ENCODE measurements around the gene BTBD7. TPM values are rescaled to one million over a fixed set of nuclear protein-coding genes. Genes with fewer than 3 reads are reported as not detected.

The BTBD7 gene
- total and polyA plus RNA-seq, 9 of the 15 experiments (the other 6 are each of a cell fraction or from before 2014, with no cell fraction given) = 2.5 to 12.9 (median 6.2) TPM

GRCh38 chr14:93206793-93207467, 125.9 kb downstream of the BTBD7 start, which contains the start of the genes GON7 and UBR7 (continued):
- TF ChIP-seq, protein P1, sequence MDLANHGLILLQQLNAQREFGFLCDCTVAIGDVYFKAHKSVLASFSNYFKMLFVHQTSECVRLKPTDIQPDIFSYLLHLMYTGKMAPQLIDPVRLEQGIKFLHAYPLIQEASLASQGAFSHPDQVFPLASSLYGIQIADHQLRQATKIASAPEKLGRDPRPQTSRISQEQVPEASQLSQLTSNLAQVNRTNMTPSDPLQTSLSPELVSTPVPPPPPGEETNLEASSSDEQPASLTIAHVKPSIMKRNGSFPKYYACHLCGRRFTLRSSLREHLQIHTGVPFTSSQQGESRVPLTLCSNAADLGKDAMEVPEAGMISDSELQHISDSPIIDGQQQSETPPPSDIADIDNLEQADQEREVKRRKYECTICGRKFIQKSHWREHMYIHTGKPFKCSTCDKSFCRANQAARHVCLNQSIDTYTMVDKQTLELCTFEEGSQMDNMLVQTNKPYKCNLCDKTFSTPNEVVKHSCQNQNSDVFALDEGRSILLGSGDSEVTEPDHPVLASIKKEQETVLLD (IDR thresholded peaks at IDR 0.05) = no peak
- TF ChIP-seq, protein P2, sequence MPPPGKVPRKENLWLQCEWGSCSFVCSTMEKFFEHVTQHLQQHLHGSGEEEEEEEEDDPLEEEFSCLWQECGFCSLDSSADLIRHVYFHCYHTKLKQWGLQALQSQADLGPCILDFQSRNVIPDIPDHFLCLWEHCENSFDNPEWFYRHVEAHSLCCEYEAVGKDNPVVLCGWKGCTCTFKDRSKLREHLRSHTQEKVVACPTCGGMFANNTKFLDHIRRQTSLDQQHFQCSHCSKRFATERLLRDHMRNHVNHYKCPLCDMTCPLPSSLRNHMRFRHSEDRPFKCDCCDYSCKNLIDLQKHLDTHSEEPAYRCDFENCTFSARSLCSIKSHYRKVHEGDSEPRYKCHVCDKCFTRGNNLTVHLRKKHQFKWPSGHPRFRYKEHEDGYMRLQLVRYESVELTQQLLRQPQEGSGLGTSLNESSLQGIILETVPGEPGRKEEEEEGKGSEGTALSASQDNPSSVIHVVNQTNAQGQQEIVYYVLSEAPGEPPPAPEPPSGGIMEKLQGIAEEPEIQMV (tag; conservative IDR thresholded peaks at IDR 0.05; ENCODE audit: low read depth) = no peak
- TF ChIP-seq BMI1 (IDR thresholded peaks at IDR 0.05; ENCODE audit: low read length) = no peak
- no peak for TF ChIP-seq NEUROD1 (IDR thresholded peaks at IDR 0.05; ENCODE audit: borderline replicate concordance, low read depth, low read length, partially characterized antibody)
- TF ChIP-seq, protein P3, sequence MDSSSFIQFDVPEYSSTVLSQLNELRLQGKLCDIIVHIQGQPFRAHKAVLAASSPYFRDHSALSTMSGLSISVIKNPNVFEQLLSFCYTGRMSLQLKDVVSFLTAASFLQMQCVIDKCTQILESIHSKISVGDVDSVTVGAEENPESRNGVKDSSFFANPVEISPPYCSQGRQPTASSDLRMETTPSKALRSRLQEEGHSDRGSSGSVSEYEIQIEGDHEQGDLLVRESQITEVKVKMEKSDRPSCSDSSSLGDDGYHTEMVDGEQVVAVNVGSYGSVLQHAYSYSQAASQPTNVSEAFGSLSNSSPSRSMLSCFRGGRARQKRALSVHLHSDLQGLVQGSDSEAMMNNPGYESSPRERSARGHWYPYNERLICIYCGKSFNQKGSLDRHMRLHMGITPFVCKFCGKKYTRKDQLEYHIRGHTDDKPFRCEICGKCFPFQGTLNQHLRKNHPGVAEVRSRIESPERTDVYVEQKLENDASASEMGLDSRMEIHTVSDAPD (CRISPR knock-in tag; IDR thresholded peaks at IDR 0.05) = no peak
- TF ChIP-seq MAZ (CRISPR knock-in tag; conservative IDR thresholded peaks at IDR 0.05 in 1 of 2, IDR thresholded peaks at IDR 0.05 in 1 of 2) = peak in 1 of 2 experiments; percentile 44; a peak in 3 of 4 replicates
- no peak for TF ChIP-seq STAG1 (CRISPR knock-in tag; IDR thresholded peaks at IDR 0.05; ENCODE audit: borderline replicate concordance)
- TF ChIP-seq SRSF1 (IDR thresholded peaks at IDR 0.05; ENCODE audit: low read depth, low read length) = no peak
- 0 out of 2 replicates have a peak, but pooled peaks have one; percentile 23 for TF ChIP-seq KLF1 (tag; IDR thresholded peaks at IDR 0.05)
- no peak for TF ChIP-seq RBM15 (IDR thresholded peaks at IDR 0.05; ENCODE audit: insufficient read depth, low read length)
- no peak for TF ChIP-seq THAP12 (CRISPR knock-in tag; IDR thresholded peaks at IDR 0.05)
- TF ChIP-seq MAFG (tag; conservative IDR thresholded peaks at IDR 0.05) = no peak
- no peak for TF ChIP-seq ZBTB17 (CRISPR knock-in tag; IDR thresholded peaks at IDR 0.05)
- TF ChIP-seq SP2 (IDR thresholded peaks at IDR 0.05; ENCODE audit: extremely low read depth, low read depth, low read length, poor library complexity, severe bottlenecking) = peak; percentile 27
- TF ChIP-seq CXXC5 (CRISPR knock-in tag; IDR thresholded peaks at IDR 0.05) = peak; percentile 77
- peak; percentile 76 for TF ChIP-seq HCFC1 (IDR thresholded peaks at IDR 0.05; ENCODE audit: low read depth, low read length)
- TF ChIP-seq ZBTB26 (CRISPR knock-in tag; IDR thresholded peaks at IDR 0.05) = no peak
- TF ChIP-seq ESRRA (IDR thresholded peaks at IDR 0.05; ENCODE audit: borderline replicate concordance, low read depth) = peak; percentile 57; the same call in 1 of the 2 replicates

Measured in K562 (cell line).